K562 (cell line): Measurements from ENCODE around the gene SNRPA. TPM values are rescaled to one million over a fixed set of nuclear protein-coding genes. Genes with fewer than 3 reads are reported as not detected.

ENCODE experiments used
- AFF4 ChIP-seq: sonication (generic); formaldehyde crosslinking; IDR thresholded peaks from 2 replicates; pipeline ENCODE4 v1.8.0; 2023; ENCODE audit warnings: mild to moderate bottlenecking, missing genetic modification reagents
- CBX1 ChIP-seq: sonication (generic); IDR thresholded peaks from 2 replicates; pipeline ENCODE4 v1.6.1; 2016; ENCODE audit warnings: antibody characterized with exemption, low read depth, mild to moderate bottlenecking
- HCFC1 ChIP-seq: IDR thresholded peaks from 2 replicates; pipeline ENCODE4 v1.6.1; 2012; ENCODE audit warnings: low read depth, low read length, improper control_type of control experiment
- IRF2 ChIP-seq: sonication (generic); formaldehyde crosslinking; IDR thresholded peaks from 2 replicates; pipeline ENCODE4 v1.8.1; 2022; ENCODE audit warnings: mild to moderate bottlenecking, missing genetic modification reagents
- MNT ChIP-seq, 2 experiments: fragments of 450-650 bp; conservative IDR thresholded peaks; 2 replicates each; pipeline ENCODE4 v1.6.1; 2017; ENCODE audit warnings: mild to moderate bottlenecking in 2 of 2, moderate library complexity in 2 of 2
- SAP30 ChIP-seq: fragments of 200-600 bp; sonication (generic); IDR thresholded peaks from 2 replicates; pipeline ENCODE4 v1.6.1; 2012; ENCODE audit warnings: borderline replicate concordance, low read depth, mild to moderate bottlenecking, moderate library complexity, low read length, control low read depth, inconsistent platforms; ENCODE audit not compliant: insufficient read depth, poor library complexity, severe bottlenecking
- STAT5A ChIP-seq: IDR thresholded peaks from 2 replicates; pipeline ENCODE4 v1.6.1; 2012; ENCODE audit warnings: low read length, inconsistent platforms, borderline replicate concordance
- XRCC5 ChIP-seq: fragments of 200-400 bp; formaldehyde crosslinking; IDR thresholded peaks from 2 replicates; pipeline ENCODE4 v1.6.1; 2017; ENCODE audit warnings: low read depth, mild to moderate bottlenecking, low read length
- YY1 ChIP-seq, 3 experiments: IDR thresholded peaks; 2 replicates each; pipeline ENCODE4 v1.6.1; 2011; ENCODE audit warnings: low read length in 2 of 3, mild to moderate bottlenecking in 2 of 3, moderate library complexity in 2 of 3, borderline replicate concordance in 1 of 3, control low read depth in 1 of 3, low read depth in 1 of 3; ENCODE audit not compliant: insufficient read depth in 3 of 3, insufficient replicate concordance in 2 of 3, control insufficient read depth in 1 of 3, insufficient read length in 1 of 3; ENCODE audit errors: extremely low read depth in 1 of 3
- ZBTB12 ChIP-seq: fragments of 250-450 bp; sonication (Bioruptor Pico); IDR thresholded peaks from 2 replicates; pipeline ENCODE4 v1.4.0; 2020
- ZBTB2 ChIP-seq: fragments of 450-650 bp; IDR thresholded peaks from 2 replicates; pipeline ENCODE4 v1.6.1; 2016; ENCODE audit warnings: antibody characterized with exemption
- ZBTB7A ChIP-seq: IDR thresholded peaks from 2 replicates; pipeline ENCODE4 v1.6.1; 2011; ENCODE audit warnings: low read depth, mild to moderate bottlenecking, low read length, moderate library complexity, borderline replicate concordance; ENCODE audit not compliant: control insufficient read depth
- ZFP30 ChIP-seq: fragments of 250-450 bp; sonication (Bioruptor Pico); IDR thresholded peaks from 2 replicates; pipeline ENCODE4 v1.8.0; 2022; ENCODE audit warnings: moderate library complexity, mild to moderate bottlenecking, inconsistent platforms, borderline replicate concordance
- ZNF23 ChIP-seq: fragments of 250-450 bp; sonication (Bioruptor Pico); IDR thresholded peaks from 2 replicates; pipeline ENCODE4 v1.4.0; 2020; ENCODE audit warnings: mild to moderate bottlenecking
- ZNF717 ChIP-seq: fragments of 250-450 bp; sonication (Bioruptor Pico); IDR thresholded peaks from 2 replicates; pipeline ENCODE4 v1.5.0; 2021
- polyA plus RNA-seq, 8 experiments: library from polyadenylated mRNA; depleted of rRNA in 4 of 8; stranded (reverse) in 5 of 8; unstranded in 3 of 8; fragments of >200 nt; fragmentation: Nextera tagmentation in 2 of 8; fragmentation: Illumina TruSeq in 1 of 8; extraction: Ambion mirVana in 2 of 8; extraction: Trizol in 1 of 8; gene quantifications; 2 replicates each; pipeline versions ENCODE4 v1.2.1 to v1.2.3, GENCODE V29; 2011 to 2014; ENCODE audit warnings: inconsistent platforms in 1 of 8, missing spikeins in 1 of 8
- total RNA-seq, 7 experiments: library from RNA; depleted of rRNA in 6 of 7; stranded (reverse); fragments of >200 nt in 6 of 7; fragmentation: Illumina TruSeq in 2 of 7; extraction: Trizol in 2 of 7; gene quantifications; 2 replicates each; pipeline versions ENCODE4 v1.2.1 to v1.2.3, GENCODE V29; 2011 to 2021; ENCODE audit warnings: low replicate concordance in 1 of 7

The SNRPA gene
- total and polyA plus RNA-seq, 9 of the 15 experiments (the other 6 are each of a cell fraction or from before 2014, with no cell fraction given) = 16.3 to 311 (median 193) TPM

GRCh38 chr19:40776932-40777644, 26.1 kb downstream of the SNRPA start (continued):
- peak in 1 of 3 experiments; percentile 13 for TF ChIP-seq YY1 (IDR thresholded peaks at IDR 0.05; ENCODE audit: borderline replicate concordance in 1 of 3, control insufficient read depth in 1 of 3, extremely low read depth in 1 of 3, insufficient read depth in 3 of 3, insufficient read length in 1 of 3, insufficient replicate concordance in 2 of 3, low read depth in 1 of 3, low read length in 2 of 3)
- no peak for TF ChIP-seq MNT (conservative IDR thresholded peaks at IDR 0.05)
- TF ChIP-seq HCFC1 = 0 out of 2 replicates have a peak, but pooled peaks have one; percentile 14
- TF ChIP-seq ZNF717 (CRISPR knock-in tag) = no peak
- TF ChIP-seq IRF2 = no peak
- TF ChIP-seq ZBTB7A = peak; percentile 77
- TF ChIP-seq ZNF23 (CRISPR knock-in tag) = 0 out of 2 replicates have a peak, but pooled peaks have one; percentile 7
- peak; percentile 83; the same call in 1 of the 2 replicates for TF ChIP-seq CBX1
- TF ChIP-seq AFF4 = 0 out of 2 replicates have a peak, but pooled peaks have one; percentile 63
- TF ChIP-seq ZFP30 (CRISPR knock-in tag) = no peak
- no peak for TF ChIP-seq SAP30
- 0 out of 2 replicates have a peak, but pooled peaks have one; percentile 46 for TF ChIP-seq ZBTB2
- no peak for TF ChIP-seq STAT5A
- 0 out of 2 replicates have a peak, but pooled peaks have one; percentile 20 for TF ChIP-seq XRCC5
- peak; percentile 79 for TF ChIP-seq ZBTB12 (CRISPR knock-in tag)
